ENCODE measurements around the gene AK5. TPM values are rescaled to one million over a fixed set of nuclear protein-coding genes. Genes with fewer than 3 reads are reported as not detected.

AK5 gene
- total RNA-seq, 3 donors from 2014 or later (not counting 1 experiment from before 2014, with no cell fraction given) = 9.4 to 29.8 (median 11.4) TPM

DNA sequence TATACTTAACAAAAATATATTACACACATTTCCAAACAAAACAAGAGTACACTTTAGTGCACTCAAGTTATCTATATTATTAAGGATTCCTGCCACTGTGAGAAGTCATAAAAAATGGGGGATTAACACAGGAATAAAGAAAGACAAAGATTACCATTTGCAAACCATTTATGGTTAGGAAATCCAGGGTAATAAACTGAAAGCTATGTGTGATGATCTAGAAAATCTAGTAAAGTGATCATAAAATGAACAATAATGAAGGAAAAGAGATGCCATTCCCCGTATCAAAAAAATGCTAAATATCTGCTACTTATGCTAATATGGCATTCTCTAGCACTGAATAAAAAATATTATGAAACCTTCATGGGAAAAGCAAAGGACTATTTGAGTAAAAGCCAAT lies 101.4 kb downstream of the AK5 start:
- H3K4me1 ChIP-seq (ENCODE audit: control insufficient read depth, insufficient read depth, low read length) = no peaks in the 10 kb centered on the region
- no peaks in the 10 kb centered on the region for H3K36me3 ChIP-seq (ENCODE audit: control insufficient read depth, insufficient read depth, low read length)
- H3K4me3 ChIP-seq (ENCODE audit: low read length) = no peak overlapping the region
- Mint-ChIP-seq H3K9me3 (no peaks in the 10 kb centered on the region), H3K4me1 (peaks cover 20 to 23% of the 10 kb centered on the region in 2 donors), H3K27ac (no peak overlapping the region), H3K36me3 (no peaks in the 10 kb centered on the region), H3K27me3 (ENCODE audit: low read depth in 2 of 2) (peaks cover 0 to 1% of the 10 kb centered on the region in 2 donors), H3K4me3 (no peak overlapping the region)
- WGBS (ENCODE audit: insufficient coverage) = no CpG with 5 or more reads among the region's 1 CpG
- ATAC-seq (no peak), DNase-seq (no peak)
- intact Hi-C loops (cut with micrococcal nuclease) = no loop called here
- no peaks in the 10 kb centered on the region for H3K9me3 ChIP-seq (ENCODE audit: control insufficient read depth, insufficient read depth, low read length)
- no peak for TF ChIP-seq CTCF (IDR thresholded peaks at IDR 0.05)
- H3K27ac ChIP-seq (ENCODE audit: low read length) = no peak overlapping the region
- H3K27me3 ChIP-seq (ENCODE audit: control insufficient read depth, insufficient read depth, low read length) = no peaks in the 10 kb centered on the region

GRCh38 chr1:77385551-77385950 lies 103.7 kb downstream of the AK5 start:
- H3K4me3 ChIP-seq (ENCODE audit: low read length) = no peak overlapping the region
- H3K9me3 Mint-ChIP-seq = no peaks in the 10 kb centered on the region
- H3K27me3 ChIP-seq (ENCODE audit: control insufficient read depth, insufficient read depth, low read length) = no peaks in the 10 kb centered on the region
- no peaks in the 10 kb centered on the region for H3K4me1 ChIP-seq (ENCODE audit: control insufficient read depth, insufficient read depth, low read length)
- no peak for DNase-seq
- H3K36me3 Mint-ChIP-seq = no peaks in the 10 kb centered on the region
- H3K4me3 Mint-ChIP-seq = no peak overlapping the region
- H3K27ac Mint-ChIP-seq = no peak overlapping the region
- H3K36me3 ChIP-seq (ENCODE audit: control insufficient read depth, insufficient read depth, low read length) = no peaks in the 10 kb centered on the region
- intact Hi-C loops (cut with micrococcal nuclease) = no loop called here
- WGBS (ENCODE audit: insufficient coverage) = 88% methylated on average over 2 of the region's 3 CpGs
- H3K27me3 Mint-ChIP-seq (ENCODE audit: low read depth in 2 of 2) = peaks cover 0 to 6% of the 10 kb centered on the region in 2 donors
- TF ChIP-seq CTCF (IDR thresholded peaks at IDR 0.05) = no peak
- H3K4me1 Mint-ChIP-seq = peaks cover 16 to 23% of the 10 kb centered on the region in 2 donors
- no peak overlapping the region for H3K27ac ChIP-seq (ENCODE audit: low read length)
- no peaks in the 10 kb centered on the region for H3K9me3 ChIP-seq (ENCODE audit: control insufficient read depth, insufficient read depth, low read length)
- ATAC-seq = no peak

DNA sequence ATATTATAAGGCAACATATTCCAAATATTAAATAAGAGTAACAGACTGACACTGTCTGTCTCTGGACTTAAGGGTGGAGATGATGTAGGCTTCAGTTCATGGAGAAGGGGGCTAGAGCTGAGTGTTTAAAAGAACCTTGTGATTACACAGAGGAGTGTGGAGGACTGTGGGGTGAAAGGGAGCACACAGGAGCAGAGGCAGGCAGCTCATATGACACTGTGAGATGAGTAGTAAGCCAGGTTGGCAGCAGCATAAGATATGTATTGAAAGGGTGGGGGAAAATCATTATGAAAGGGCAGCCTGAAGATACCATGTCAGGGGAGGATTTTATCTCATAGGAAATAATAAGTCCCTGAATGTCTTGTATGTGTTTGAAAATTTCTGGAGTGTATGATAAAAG lies 104.5 kb downstream of the AK5 start:
- Mint-ChIP-seq H3K4me1 (peaks cover 14 to 23% of the 10 kb centered on the region in 2 donors), H3K9me3 (no peaks in the 10 kb centered on the region), H3K36me3 (no peaks in the 10 kb centered on the region), H3K27me3 (ENCODE audit: low read depth in 2 of 2) (peaks cover 0 to 6% of the 10 kb centered on the region in 2 donors), H3K27ac (peak overlapping the region in 1 of 2 donors; percentile 9), H3K4me3 (no peak overlapping the region)
- no peaks in the 10 kb centered on the region for H3K36me3 ChIP-seq (ENCODE audit: control insufficient read depth, insufficient read depth, low read length)
- no peaks in the 10 kb centered on the region for H3K27me3 ChIP-seq (ENCODE audit: control insufficient read depth, insufficient read depth, low read length)
- H3K27ac ChIP-seq (ENCODE audit: low read length) = no peak overlapping the region
- no peak for ATAC-seq
- intact Hi-C loops (cut with micrococcal nuclease) = no loop called here
- no peaks in the 10 kb centered on the region for H3K9me3 ChIP-seq (ENCODE audit: control insufficient read depth, insufficient read depth, low read length)
- DNase-seq = no peak
- no peak for TF ChIP-seq CTCF (IDR thresholded peaks at IDR 0.05)
- no peaks in the 10 kb centered on the region for H3K4me1 ChIP-seq (ENCODE audit: control insufficient read depth, insufficient read depth, low read length)
- no peak overlapping the region for H3K4me3 ChIP-seq (ENCODE audit: low read length)

DNA sequence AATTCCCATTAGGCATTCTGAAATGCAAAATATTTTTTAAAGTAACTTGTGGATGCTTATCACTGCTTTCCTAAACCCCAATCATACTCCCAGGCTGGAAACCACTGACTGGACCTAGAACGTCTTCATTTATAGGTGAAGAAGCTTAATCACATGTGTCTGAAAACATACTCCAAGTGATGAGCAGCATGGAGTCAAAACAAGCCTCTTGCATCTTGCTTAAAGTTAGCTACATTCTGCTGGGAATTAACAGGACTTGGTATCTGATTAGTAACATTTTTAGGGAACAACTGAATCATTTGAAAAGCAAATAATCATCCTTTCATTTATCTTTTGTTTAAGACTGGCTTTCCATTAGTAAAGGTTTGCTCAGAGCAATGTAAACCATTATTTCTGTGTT lies 105.7 kb downstream of the AK5 start:
- H3K9me3 Mint-ChIP-seq = no peaks in the 10 kb centered on the region
- no peak for TF ChIP-seq CTCF (IDR thresholded peaks at IDR 0.05)
- Histone ChIP-seq H3K27me3 (ENCODE audit: control insufficient read depth, insufficient read depth, low read length) (no peaks in the 10 kb centered on the region), H3K36me3 (ENCODE audit: control insufficient read depth, insufficient read depth, low read length) (no peaks in the 10 kb centered on the region), H3K4me3 (ENCODE audit: low read length) (no peak overlapping the region), H3K9me3 (ENCODE audit: control insufficient read depth, insufficient read depth, low read length) (no peaks in the 10 kb centered on the region), H3K27ac (ENCODE audit: low read length) (no peak overlapping the region), H3K4me1 (ENCODE audit: control insufficient read depth, insufficient read depth, low read length) (no peaks in the 10 kb centered on the region)
- H3K4me3 Mint-ChIP-seq = no peak overlapping the region
- H3K27me3 Mint-ChIP-seq (ENCODE audit: low read depth in 2 of 2) = peaks cover 0 to 6% of the 10 kb centered on the region in 2 donors
- DNase-seq (no peak), ATAC-seq (no peak)
- H3K36me3 Mint-ChIP-seq = no peaks in the 10 kb centered on the region
- intact Hi-C loops (cut with micrococcal nuclease) = no loop called here
- 78% methylated on average over 1 of the region's 1 CpG for WGBS (ENCODE audit: insufficient coverage)
- peaks cover 14 to 23% of the 10 kb centered on the region in 2 donors for H3K4me1 Mint-ChIP-seq
- H3K27ac Mint-ChIP-seq = no peak overlapping the region
